GM06990 (cell line): ENCODE data around the gene SPATA2.
"Not testable (repeated sequence)": the region's sequence is repeated elsewhere in the genome, so short reads cannot be mapped to it uniquely, and the experiment has no call there.

Source experiments
- DNase-seq: peaks from one replicate; pipeline ENCODE4 v3.0.0-alpha.2; 2011; ENCODE audit not compliant: insufficient read length; ENCODE audit errors: extremely low read depth
- H3K27me3 ChIP-seq: replicated peaks from 2 replicates; pipeline ENCODE4 v1.6.0; 2011; ENCODE audit warnings: low read length; ENCODE audit not compliant: control insufficient read depth, insufficient read depth
- H3K36me3 ChIP-seq: 2 replicates; pipeline ENCODE4 v1.5.1; 2011; ENCODE audit warnings: low read length; ENCODE audit not compliant: control insufficient read depth, insufficient read depth
- H3K4me3 ChIP-seq: replicated peaks from 2 replicates; pipeline ENCODE4 v1.5.1; 2011; ENCODE audit warnings: low read depth, mild to moderate bottlenecking, control low read depth, low read length
- CTCF ChIP-seq: IDR thresholded peaks from 2 replicates; pipeline ENCODE4 v1.5.1; 2011; ENCODE audit warnings: low read length, control low read depth, mild to moderate bottlenecking, inconsistent platforms; ENCODE audit not compliant: insufficient read depth, poor library complexity, severe bottlenecking

SPATA2 gene

DNA sequence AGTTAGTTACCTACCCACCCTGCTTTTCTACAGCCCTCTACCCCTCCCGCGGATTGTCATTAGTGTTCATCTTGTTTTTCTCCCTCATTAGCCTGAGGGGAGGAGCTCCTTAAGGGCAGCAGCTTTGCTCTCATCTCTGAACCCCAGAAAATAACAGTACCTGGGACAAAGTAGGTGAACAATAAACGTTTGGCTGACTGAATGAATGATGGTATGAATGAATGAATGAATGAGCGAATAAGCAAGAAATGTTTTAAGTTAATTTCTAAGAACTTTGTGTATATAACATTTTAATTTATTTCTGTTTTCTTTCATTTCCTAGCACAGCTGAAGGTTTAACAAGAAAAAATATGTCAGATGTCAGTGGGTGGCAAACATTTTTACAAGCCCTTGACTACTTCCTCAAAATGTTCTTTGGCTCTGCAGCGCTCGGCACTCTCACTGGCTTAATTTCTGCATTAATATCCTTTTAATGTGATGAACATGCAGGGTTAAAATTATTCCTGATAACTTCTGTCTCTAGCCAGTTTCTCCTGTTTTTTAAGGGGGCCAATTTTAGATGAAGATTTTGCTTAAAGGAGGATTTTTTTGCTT is 52.6 kb downstream of the SPATA2 start:
- no peak for DNase-seq
- H3K36me3 ChIP-seq = peaks cover 6% of the 10 kb centered on the region
- no peaks in the 10 kb centered on the region for H3K27me3 ChIP-seq
- TF ChIP-seq CTCF = no peak
- H3K4me3 ChIP-seq = no peak overlapping the region

DNA sequence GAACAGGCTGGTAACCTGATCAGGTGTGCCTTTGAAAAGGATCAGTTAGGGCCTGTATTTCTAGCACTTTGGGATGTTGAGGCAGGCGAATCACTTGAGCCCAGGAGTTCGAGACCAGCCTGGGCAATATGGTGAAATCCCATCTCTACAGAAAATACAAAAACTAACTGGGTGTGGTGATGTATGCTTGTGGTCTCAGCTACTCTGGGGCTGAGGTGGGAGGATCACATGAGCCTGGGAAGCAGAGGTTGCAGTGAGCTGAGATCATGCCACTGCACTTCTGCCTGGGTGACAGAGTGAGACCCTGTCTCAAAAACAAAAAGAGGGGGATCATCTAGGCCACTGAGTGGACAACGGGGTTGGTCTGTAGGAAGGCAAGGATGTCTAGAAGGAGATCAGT is 54.1 kb downstream of the SPATA2 start:
- H3K27me3 ChIP-seq, H3K4me3 ChIP-seq, H3K36me3 ChIP-seq, DNase-seq: not testable (repeated sequence)

- peaks cover 14% of the 10 kb centered on the region for H3K36me3 ChIP-seq
Measured at GRCh38 chr20:49859807-49860206, 55.5 kb downstream of the SPATA2 start.

GRCh38 chr20:49859011-49859410 is 56.3 kb downstream of the SPATA2 start:
- peaks cover 14% of the 10 kb centered on the region for H3K36me3 ChIP-seq
- no peak for TF ChIP-seq CTCF
- no peak for DNase-seq
- no peak overlapping the region for H3K4me3 ChIP-seq
- no peaks in the 10 kb centered on the region for H3K27me3 ChIP-seq

More at GRCh38 chr20:49859807-49860206, 55.5 kb downstream of the SPATA2 start:
- Histone ChIP-seq H3K27me3 (no peaks in the 10 kb centered on the region), H3K4me3 (no peak overlapping the region)
- DNase-seq = no peak
- no peak for TF ChIP-seq CTCF

DNA sequence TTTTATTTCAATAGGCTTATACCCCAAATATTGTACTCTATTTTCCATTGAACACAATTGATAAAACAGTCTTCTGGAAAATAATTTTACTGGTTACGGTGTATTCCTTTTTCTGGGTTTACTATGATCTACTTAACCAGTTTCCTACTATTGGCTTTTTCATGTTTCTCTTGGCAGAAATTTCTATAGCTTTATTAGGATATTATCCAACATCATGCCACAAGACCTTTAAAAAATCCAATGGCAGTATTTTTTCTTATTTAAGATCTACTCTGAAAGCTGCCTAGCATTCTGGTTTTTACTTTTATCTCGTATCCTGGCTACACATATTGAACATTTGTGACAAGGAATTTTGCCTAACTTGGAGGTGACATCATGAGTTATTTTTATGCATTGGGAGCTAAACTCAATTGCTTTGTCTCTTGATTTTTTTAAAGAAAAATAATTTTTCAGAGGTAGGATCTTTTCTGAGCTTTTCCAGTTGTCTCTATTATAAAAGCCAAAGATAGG is 57.2 kb downstream of the SPATA2 start:
- H3K36me3 ChIP-seq = peaks cover 21% of the 10 kb centered on the region
- DNase-seq = no peak
- TF ChIP-seq CTCF = no peak
- no peaks in the 10 kb centered on the region for H3K27me3 ChIP-seq
- no peak overlapping the region for H3K4me3 ChIP-seq

- no peaks in the 10 kb centered on the region for H3K27me3 ChIP-seq
- DNase-seq = no peak
- H3K36me3 ChIP-seq = peaks cover 21% of the 10 kb centered on the region
- H3K4me3 ChIP-seq = no peak overlapping the region
- no peak for TF ChIP-seq CTCF
Measured at GRCh38 chr20:49856904-49857303, 58.4 kb downstream of the SPATA2 start.
